HG03575 (cell line): Measurements from ENCODE around the gene SYNJ2.

Experiments used
- ATAC-seq: cut with Tn5 transposase; IDR thresholded peaks from one replicate; pipeline ENCODE4 v1.9.1; 2021; ENCODE audit not compliant: unreplicated experiment, insufficient number of reproducible peaks, low FRiP score; ENCODE audit errors: extremely low read depth

Gene SYNJ2

DNA sequence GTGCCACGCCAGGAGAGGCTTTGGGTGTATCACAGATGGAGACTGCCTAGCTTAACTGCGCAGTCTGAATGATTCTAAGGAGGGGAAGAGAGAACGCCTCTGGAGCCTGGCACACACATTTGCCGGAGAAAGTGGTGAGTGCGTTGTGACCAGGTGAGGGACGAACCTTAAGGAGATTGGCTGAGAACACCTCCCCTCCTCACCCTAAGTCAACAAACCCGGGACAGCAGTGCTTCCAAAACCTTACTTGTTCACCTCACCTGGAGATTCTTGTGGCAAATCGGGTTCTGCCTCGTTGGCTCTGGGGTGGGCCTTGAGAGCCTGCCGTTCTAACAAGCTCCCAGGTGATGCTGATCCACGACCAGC is 9.4 kb downstream of the SYNJ2 start:
- ATAC-seq = no peak

DNA sequence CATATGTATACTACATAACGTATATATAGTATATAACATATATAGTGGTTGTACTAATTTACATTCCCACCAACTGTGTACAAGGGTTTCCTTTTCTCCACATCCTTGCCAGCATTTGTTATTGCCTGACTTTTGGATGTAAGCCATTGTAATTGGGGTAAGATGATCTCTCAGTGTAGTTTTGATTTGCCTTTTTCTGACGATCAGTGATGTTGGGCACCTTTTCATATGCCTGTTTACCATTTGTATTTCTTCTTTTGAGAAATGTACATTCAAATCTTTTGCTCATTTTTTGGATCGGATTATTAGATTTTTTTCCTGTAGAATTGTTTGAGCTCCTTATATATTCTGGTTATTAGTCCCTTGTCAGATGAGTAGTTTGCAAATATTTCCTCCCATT is 11.4 kb downstream of the SYNJ2 start:
- no peak for ATAC-seq

DNA sequence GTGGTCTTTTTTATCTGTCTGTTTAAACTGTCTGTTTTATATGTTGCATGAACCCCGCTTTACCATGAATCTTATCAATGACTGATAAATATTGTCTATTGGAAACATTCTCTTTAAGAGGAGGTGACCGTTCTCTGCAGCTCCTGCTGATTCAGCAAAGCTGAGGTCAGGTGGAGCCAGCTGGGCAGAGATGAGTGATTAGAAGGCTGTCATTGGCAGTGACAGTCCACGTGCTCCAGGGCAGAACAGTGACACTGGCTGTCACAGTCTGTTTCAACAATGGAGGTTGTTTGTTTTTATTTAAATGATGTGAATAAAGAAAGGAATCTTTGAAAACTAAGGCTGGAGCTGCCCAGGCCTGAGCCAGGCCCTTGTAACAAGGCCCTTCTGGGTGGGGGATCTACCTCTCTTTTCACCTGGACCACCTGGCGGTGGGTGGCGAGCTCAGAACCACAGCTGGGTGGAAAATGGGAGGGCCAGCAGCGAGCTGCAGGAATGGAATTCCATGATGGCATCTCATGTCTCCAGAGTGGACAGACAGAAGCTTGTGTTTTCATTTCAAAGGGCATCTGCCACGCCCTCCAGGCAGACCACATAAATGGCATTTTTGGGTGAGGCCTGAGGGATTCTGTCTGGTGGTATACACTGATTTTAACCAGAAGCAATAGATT is 12.6 kb downstream of the SYNJ2 start:
- no peak for ATAC-seq

DNA sequence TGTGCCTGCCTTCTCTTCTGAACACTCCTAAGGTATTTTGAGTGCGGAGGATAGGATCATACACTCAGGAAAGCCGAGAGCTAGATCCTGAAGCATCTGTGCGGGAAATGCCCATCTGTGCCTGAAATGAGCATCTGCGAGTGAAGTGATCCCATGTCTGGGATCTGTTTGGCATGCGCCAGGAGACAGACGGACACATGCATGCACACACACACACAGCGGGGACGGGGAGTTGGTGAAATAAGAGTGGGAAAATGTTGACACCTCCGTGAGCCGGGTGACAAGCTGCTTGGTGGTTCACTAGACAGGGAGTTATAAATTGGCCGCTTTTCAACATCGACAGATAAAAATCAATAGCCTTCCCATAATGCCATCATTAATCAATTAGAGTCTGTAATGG is 13.8 kb downstream of the SYNJ2 start:
- ATAC-seq = no peak

DNA sequence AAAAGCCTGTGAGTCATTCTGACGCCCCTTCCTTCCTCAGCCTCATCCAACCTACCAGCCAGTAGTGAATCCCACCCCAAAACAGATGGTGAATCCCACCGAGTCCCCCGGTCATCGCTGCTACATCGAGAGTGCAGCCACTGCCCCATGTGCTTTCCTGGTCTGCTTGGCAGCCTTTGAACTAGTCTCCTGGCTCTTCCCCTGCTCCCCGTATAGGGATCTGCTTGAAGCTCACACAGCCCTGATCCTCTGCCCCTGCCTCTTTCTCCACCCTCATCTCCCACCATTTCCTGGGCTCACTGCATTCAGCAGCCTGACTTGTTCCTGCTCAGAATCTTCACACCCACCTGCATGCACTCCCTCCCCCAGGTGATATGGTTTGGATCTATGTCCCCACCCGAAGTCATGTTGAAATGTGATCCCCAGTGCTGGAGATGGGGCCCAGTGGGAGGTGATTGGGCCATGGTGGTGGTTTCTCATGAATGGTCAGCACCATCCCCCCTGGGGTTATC is 14.6 kb downstream of the SYNJ2 start:
- ATAC-seq = no peak

DNA sequence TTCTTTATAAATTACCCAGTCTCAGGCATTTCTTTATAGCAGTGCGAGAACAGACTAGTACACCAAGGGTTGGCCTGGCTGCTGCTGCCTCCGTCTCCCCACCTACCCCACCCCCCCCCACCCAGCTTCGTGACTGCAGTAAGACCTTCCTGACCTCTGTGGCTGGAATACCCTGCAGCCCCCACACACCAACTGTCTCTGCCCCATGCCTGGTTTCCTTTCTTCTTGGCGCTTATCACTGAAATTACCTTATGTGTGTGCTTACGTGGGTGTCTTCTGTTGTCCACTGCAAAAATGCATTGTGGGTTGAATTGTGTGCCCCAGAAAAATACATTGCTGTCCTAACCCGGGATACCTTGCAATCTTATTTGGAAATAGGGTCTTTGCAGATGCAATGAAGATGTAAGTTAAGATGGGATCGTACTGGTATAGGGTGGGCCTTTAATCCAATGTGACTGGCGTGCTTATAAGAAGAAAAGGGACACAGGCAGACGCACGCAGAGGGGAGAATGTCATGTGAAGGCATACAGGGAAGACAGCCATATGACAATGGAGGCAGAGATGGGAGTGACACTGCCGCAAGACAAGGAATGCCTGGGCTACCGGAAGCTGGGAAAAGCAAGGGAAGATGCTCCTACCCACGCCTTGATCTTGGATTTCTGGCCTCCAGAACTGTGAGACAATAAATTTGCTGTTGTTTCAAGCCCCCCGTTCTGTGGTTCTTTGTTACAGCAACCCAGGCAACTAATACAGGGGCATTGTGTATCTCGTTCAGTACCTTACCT is 15.4 kb downstream of the SYNJ2 start:
- no peak for ATAC-seq

DNA sequence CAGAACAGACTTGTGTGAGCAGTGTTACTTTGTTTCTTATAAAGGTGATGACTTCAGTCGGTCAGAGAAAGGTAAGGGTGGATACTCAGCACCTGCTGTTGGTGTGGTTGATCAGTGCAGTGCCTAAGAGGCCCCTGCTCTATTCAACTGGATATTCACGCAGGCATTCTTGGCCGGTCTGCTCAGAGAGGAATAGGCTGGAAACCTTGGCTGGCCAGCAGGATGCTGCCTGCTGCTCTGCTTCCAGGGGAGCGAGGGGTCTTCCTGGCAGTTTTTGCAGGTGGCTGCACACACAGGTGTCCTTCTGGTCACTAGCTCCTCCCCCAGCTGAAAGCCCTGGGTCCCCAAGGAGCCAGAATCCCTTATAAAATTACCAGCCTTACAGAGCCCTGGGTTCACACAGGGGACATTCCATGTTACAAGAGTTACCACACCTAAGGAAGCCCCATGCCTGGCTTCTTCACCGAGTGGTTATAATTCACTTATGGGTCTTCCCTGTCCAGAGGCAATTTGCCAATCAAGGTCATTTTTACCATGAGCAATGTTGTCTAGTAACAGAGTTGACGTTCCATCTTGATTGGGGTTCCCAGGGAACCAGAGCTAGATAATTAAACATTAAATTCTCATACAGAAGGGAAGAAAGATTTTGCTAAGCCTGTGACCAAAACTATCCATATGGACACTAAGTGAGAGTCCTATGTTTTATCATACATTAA is 16.4 kb downstream of the SYNJ2 start:
- ATAC-seq = no peak

DNA sequence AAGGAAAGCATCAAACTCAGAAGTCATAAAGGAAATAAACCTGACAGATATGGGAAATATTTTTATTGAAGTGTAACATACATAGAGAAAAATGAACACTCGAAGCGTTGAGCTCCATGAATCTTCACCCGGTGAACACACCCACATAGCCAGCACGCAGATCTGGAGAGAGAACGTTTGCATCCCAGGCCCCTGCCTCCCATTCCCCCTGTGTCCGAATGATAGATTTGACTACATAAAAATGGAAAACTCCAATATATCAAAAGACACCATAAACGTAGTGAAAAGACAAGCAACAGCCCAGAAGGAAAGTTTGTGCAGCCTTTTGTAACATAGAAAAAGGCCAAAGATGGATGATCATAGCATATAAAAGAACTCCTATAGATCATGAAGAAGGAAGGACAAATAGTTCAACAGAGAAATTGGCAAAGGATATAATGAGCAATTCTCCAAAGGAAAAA is 17.1 kb downstream of the SYNJ2 start:
- no peak for ATAC-seq

DNA sequence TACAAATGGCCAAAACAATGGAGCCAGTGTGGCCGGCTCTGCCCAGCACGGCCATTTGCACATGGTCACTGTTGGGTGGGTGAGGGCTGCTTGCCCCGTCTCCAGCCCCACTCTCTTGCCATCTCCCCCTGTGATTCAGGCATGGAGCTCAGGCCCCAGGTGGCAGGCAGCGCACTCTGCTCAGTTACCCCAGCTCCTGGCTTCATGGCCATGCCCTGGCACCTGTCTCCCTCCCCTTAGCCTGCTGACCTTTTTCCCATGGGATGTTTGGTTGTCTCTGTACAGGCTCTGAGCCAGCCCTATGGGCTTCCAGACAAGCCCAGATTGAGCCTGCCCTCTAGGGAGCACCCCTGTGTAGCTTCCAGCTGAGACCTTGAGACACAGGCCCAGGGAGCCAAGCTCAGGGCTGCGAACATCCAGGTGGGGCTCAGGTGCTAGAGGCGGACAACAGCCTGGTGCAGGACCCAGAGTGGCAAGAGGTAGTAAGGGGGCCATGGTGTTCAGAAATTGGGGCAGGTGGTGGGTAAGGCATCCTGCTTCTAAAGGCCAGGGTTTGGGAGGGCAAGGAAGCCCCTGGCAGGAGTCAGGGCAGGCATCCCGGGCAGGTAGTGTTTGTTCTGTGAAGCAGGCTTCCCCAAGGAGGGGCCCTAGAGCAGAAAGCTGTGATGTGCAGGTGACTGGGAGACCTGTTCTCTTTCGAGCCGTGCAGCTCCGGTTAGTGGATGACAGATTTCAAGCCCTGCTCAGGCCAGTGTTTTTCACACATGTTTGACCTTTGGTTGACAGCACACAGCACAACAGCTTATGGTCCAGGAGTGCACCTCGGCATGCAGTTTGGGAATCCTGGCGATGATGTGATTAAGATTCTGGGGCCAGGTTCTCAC is 17.7 kb downstream of the SYNJ2 start:
- ATAC-seq = no peak

DNA sequence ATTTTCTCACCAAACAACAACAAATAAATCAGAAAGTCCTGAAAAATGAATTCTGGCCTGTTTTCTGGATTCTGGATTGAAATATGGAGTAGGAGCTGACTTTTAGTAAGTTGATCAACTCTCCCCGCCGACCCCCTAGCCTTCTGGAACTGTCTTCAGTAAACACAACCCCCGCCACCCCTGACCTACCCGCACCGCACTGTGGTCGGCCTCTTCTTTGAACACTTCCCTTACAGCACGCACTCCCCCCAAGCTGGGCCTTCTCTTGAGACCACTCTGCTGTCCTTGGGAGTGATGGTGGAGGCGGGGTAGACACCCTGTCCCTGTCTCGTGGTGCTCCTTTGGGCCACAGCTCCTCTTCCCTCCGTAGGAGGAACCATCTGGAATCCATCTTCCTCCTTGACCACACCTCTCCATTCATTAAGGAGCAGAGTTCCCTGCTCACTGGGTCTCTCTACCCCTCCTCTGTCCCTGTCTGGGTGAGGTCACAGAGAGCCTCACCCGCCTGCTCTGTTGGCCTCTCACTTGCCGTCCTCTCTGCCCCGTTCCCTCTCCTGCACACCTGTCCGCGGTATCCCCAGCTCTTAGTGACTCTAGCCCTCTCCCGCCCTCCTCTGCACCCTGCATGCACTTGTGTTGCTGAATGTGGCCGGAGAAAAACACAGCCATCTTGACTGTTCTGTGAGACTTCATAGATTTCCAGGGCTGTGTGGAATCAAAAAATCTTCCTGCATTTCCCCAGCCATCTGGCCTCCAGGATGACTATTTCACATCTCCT is 19.1 kb downstream of the SYNJ2 start:
- ATAC-seq = no peak

DNA sequence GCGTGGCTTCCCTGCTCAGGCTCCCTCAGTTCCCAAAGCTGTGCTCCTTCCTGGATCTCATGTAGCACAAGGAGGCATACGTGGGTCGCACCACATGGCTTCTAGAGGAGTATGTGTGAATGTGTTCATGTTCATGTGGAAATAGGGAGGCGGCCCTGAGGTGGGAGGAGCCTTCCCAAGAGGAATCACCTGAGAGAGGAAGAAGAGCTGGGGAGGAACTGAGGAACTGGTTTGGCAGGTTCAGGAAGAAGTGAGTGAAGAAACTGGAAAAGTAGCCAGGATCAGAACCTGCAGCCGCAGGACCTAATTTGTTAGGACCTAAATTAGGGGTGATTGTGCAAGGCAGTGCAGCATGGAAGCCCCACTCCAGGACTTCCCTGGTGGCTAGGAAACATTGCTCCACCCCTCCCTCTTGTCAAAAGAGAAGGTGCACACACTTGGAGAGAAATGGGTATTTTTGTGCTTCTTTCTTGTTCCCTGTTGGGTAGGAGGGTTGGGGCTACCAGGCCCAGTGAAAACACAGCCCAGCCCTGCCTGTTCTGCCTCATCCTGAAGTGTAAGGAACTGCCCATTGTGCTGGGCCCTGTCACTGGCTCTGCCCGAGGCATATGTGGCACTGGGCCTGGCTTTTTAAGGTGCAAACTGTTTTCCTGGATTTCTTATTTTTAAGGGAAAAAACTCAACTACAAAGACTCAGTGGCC is 20.7 kb downstream of the SYNJ2 start:
- ATAC-seq = no peak

DNA sequence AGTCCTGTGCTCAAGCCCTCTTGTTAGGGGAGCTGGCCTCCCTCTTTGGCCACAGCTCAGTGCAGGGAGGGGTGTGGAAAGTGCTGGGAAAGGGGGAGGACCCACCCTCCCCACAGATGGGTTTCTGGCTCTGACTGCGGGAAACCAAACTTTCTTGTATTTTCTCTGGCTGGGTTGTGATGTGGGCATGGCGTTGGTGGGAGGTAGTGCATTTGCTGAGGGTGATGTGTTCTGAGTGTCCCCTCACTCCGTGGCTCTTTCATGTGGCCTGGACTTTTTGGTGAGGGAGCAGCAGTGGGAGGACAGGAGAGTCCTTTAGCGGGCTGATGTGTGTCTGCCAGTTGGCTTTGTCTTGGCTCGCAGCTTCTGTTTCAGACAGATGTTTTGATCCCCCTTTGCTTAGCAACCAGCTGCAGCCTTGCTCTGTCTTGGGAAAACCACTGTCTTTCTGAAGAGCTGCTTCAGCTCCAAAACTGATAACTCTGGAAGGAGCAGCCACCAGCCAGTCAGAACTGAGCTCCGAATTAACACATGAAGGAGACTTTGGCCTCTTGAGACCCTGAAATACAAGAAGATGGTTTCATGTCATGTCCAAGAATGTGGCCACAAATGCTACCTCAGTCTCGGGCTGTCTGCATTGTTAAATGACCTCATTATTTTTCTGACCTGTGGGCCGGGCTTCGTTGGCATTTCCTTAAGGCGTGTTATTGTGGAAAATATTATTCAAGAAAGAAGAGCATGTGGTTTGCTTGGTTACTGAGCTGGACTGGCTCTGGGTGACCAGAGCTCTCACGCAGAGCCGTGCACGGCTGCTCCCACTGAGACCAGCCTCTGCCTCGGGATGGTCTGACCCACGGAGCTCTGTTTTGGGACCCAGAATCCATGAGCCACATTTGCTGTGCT is 21.5 kb downstream of the SYNJ2 start:
- no peak for ATAC-seq

DNA sequence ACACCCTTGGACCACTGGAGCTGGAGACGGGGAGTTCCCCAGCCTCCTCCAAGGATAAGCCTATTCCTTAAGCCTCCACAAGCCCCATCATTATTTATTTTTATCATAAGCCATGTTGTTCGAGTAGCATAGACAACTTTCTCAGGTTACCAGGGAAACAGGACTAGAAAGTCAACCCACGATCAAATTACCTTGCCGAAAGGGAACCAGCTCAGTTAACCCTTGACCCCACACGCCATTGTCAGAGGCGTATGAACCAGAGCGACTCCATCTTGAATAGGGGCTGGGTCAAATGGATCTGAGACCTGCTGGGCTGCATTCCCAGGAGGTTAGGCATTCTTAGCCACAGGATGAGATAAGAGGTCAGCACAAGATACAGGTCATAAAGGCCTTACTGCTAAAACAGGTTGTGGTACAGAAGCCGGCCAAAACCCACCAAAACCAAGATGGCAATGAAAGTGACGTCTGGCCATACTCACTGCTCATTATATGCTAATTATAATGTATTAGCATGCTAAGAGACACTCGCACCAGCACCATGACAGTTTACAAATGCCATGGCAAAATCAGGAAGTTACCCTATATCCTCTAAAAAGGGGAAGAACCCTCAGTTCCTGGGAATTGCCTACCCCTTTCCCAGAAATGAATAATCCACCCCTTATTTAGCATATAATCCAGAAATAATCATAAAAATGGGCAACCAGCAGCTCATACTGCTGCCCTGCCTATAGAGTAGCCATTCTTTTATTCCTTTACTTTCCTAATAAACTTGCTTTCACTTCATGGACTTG is 22.4 kb downstream of the SYNJ2 start:
- ATAC-seq = no peak

DNA sequence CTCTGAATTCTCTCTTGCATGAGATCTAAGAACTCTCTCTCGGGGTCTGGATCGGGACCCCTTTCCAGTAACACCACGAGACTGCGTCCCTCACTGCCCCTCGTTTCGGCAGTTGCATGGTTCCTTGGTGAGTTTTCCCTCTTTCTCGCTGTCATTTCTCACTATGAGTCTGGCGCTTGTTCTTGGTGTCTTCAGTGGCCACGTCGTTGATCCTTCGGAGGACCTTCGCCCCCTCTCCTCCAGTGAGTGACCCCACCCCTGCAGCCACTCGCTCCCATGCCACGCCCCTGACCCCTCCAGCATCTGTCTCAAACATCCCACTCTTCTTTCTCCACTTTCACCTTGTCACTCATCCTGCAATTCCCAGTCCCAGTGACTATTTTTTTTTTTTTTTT is 23.0 kb downstream of the SYNJ2 start:
- no peak for ATAC-seq

DNA sequence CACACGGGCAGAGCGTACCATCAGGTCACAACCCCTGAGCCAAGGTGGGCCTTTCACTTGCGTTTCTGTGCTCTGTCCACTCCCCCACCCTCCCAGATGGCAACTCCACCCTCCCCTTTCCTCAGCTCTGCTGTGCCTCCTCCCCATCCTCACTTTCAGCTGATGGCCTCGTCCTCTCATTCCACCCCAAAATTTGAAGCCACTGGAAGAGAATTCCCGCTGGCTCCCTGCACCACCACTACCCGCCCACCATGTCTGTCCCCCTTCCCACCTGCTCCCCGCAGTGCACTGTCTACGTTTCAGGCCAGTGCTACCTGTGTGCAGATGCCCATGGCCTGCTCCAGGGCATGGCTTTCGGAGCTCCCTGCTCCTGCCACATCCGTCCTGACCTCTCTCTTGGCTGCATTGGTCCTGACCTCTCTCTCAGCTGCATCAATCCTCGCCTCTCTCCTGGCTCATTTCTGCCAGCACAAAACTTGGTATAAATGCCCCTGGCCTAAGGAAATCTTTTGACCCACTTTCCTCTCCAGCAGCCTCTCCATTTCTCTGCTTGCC is 24.0 kb downstream of the SYNJ2 start:
- no peak for ATAC-seq

DNA sequence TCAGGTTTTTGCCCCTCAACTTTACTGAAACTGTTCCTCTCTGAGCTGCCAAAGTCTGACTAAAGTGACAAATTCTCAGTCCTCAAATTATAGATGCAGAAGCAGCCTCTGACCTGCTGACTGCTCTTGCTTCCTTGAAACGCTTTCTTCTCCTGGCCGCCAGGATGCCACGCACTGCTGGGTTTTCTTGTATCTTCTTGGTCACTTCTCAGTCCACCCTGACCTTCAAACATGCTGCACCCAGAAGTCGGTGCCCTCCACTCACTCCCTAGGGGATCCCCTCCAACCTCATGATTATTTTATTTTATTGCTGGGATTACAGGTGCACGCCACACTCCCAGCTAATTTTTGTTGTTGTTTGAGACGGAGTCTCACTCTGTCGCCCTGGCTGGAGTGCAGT is 24.7 kb downstream of the SYNJ2 start:
- no peak for ATAC-seq
